ENCODE data around the gene FOXP3.

Gene FOXP3

GRCh38 chrX:49227726-49228125 lies 36.8 kb downstream of the FOXP3 start:
- no peak for DNase-seq
- H2BK120ac ChIP-seq (ENCODE audit: low read depth, low read length): no peak overlapping the region
- no peaks in the 10 kb centered on the region for H3K36me3 ChIP-seq (ENCODE audit: control insufficient read depth in 1 of 2, insufficient read depth in 2 of 2, low read depth in 1 of 2, low read length in 2 of 2)
- no peak overlapping the region for H3K4me2 ChIP-seq (ENCODE audit: low read length, poor library complexity, severe bottlenecking)
- no peak overlapping the region for H2AFZ ChIP-seq (ENCODE audit: low read depth, low read length)
- H2BK5ac ChIP-seq (ENCODE audit: low read depth, low read length, poor library complexity, severe bottlenecking): no peak overlapping the region
- H3K18ac ChIP-seq (ENCODE audit: low read depth in 1 of 2, low read length in 2 of 2): no peak overlapping the region
- no peak overlapping the region for H3K9ac ChIP-seq (ENCODE audit: low read length)
- H3K79me1 ChIP-seq (replicated peaks; ENCODE audit: low read length, poor library complexity, severe bottlenecking): no peaks in the 10 kb centered on the region
- no peak overlapping the region for H2BK15ac ChIP-seq (ENCODE audit: low read depth, poor library complexity, severe bottlenecking)
- no peak overlapping the region for H3K4me3 ChIP-seq (ENCODE audit: insufficient read depth in 1 of 2, low read depth in 1 of 2, low read length in 2 of 2)
- no peak overlapping the region for H3K23ac ChIP-seq (ENCODE audit: low read length in 2 of 2)
- no peak overlapping the region for H3K27ac ChIP-seq (ENCODE audit: low read length, poor library complexity, severe bottlenecking)
- H3K9me3 ChIP-seq (ENCODE audit: control insufficient read depth, low read length): no peaks in the 10 kb centered on the region
- no peak overlapping the region for H3K14ac ChIP-seq (ENCODE audit: low read length in 2 of 2)
- H2AK5ac ChIP-seq (ENCODE audit: low read length, severe bottlenecking): no peak overlapping the region
- 40% methylated on average over 1 of the region's 2 CpGs for WGBS
- no peak overlapping the region for H2BK12ac ChIP-seq (ENCODE audit: low read length in 2 of 2)
- peaks cover 5% of the 10 kb centered on the region for H3K4me1 ChIP-seq (ENCODE audit: control insufficient read depth, insufficient read depth, low read depth, low read length)
- no peak overlapping the region for H4K91ac ChIP-seq (ENCODE audit: low read length)
- H3K4ac ChIP-seq (ENCODE audit: low read depth in 1 of 2, low read length in 2 of 2): no peak overlapping the region
- H4K8ac ChIP-seq (ENCODE audit: low read length): no peak overlapping the region
- H3K27me3 ChIP-seq (ENCODE audit: control insufficient read depth in 1 of 2, insufficient read depth in 1 of 2, low read length in 2 of 2): peaks cover 0 to 25% of the 10 kb centered on the region in 2 experiments

DNA sequence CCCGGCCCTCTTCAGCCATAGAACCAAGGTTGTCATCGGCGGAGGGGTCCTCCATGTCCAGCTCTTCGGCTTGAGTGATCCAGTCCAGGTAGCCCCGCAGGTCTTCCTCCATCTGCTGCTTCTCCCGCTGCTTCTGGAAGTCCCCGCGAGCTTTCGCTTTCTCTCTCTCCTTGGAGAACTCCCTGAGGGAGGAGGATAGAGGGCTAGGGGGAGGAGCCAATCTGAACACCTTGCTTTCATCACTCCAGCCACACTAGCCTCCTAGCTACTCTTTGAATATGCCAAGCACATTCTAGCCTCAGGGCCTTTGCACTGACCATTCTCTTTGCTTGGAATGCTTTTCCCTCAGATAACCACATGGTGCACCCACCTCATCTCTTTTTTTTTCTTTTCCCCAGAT lies 37.6 kb downstream of the FOXP3 start:
- no peak overlapping the region for H2BK120ac ChIP-seq (ENCODE audit: low read depth, low read length)
- no peak overlapping the region for H2BK5ac ChIP-seq (ENCODE audit: low read depth, low read length, poor library complexity, severe bottlenecking)
- no peak overlapping the region for H3K9ac ChIP-seq (ENCODE audit: low read length)
- no peak overlapping the region for H2BK15ac ChIP-seq (ENCODE audit: low read depth, poor library complexity, severe bottlenecking)
- no peak overlapping the region for H3K14ac ChIP-seq (ENCODE audit: low read length in 2 of 2)
- H3K4ac ChIP-seq (ENCODE audit: low read depth in 1 of 2, low read length in 2 of 2): no peak overlapping the region
- no peaks in the 10 kb centered on the region for H3K9me3 ChIP-seq (ENCODE audit: control insufficient read depth, low read length)
- no peak for DNase-seq
- H3K23ac ChIP-seq (ENCODE audit: low read length in 2 of 2): no peak overlapping the region
- H2AK5ac ChIP-seq (ENCODE audit: low read length, severe bottlenecking): no peak overlapping the region
- no peak overlapping the region for H4K8ac ChIP-seq (ENCODE audit: low read length)
- no peak overlapping the region for H3K4me2 ChIP-seq (ENCODE audit: low read length, poor library complexity, severe bottlenecking)
- 100% methylated on average over 2 of the region's 9 CpGs for WGBS
- H3K27me3 ChIP-seq (ENCODE audit: control insufficient read depth in 1 of 2, insufficient read depth in 1 of 2, low read length in 2 of 2): peaks cover 0 to 31% of the 10 kb centered on the region in 2 experiments
- no peak overlapping the region for H4K91ac ChIP-seq (ENCODE audit: low read length)
- H3K79me1 ChIP-seq (replicated peaks; ENCODE audit: low read length, poor library complexity, severe bottlenecking): no peaks in the 10 kb centered on the region
- no peak overlapping the region for H3K4me3 ChIP-seq (ENCODE audit: insufficient read depth in 1 of 2, low read depth in 1 of 2, low read length in 2 of 2)
- no peak overlapping the region for H2AFZ ChIP-seq (ENCODE audit: low read depth, low read length)
- no peak overlapping the region for H3K18ac ChIP-seq (ENCODE audit: low read depth in 1 of 2, low read length in 2 of 2)
- no peak overlapping the region for H3K27ac ChIP-seq (ENCODE audit: low read length, poor library complexity, severe bottlenecking)
- H3K36me3 ChIP-seq (ENCODE audit: control insufficient read depth in 1 of 2, insufficient read depth in 2 of 2, low read depth in 1 of 2, low read length in 2 of 2): no peaks in the 10 kb centered on the region
- H3K4me1 ChIP-seq (ENCODE audit: control insufficient read depth, insufficient read depth, low read depth, low read length): peaks cover 5% of the 10 kb centered on the region
- no peak overlapping the region for H2BK12ac ChIP-seq (ENCODE audit: low read length in 2 of 2)

GRCh38 chrX:49225858-49226257 lies 38.7 kb downstream of the FOXP3 start:
- Histone ChIP-seq H3K4me1 (ENCODE audit: control insufficient read depth, insufficient read depth, low read depth, low read length) (peaks cover 5% of the 10 kb centered on the region), H2AFZ (ENCODE audit: low read depth, low read length) (no peak overlapping the region), H2AK5ac (ENCODE audit: low read length, severe bottlenecking) (no peak overlapping the region), H2BK120ac (ENCODE audit: low read depth, low read length) (no peak overlapping the region), H3K4ac (ENCODE audit: low read depth in 1 of 2, low read length in 2 of 2) (no peak overlapping the region), H2BK5ac (ENCODE audit: low read depth, low read length, poor library complexity, severe bottlenecking) (no peak overlapping the region), H3K14ac (ENCODE audit: low read length in 2 of 2) (no peak overlapping the region), H3K36me3 (ENCODE audit: control insufficient read depth in 1 of 2, insufficient read depth in 2 of 2, low read depth in 1 of 2, low read length in 2 of 2) (no peaks in the 10 kb centered on the region), H3K4me3 (ENCODE audit: insufficient read depth in 1 of 2, low read depth in 1 of 2, low read length in 2 of 2) (no peak overlapping the region), H2BK15ac (ENCODE audit: low read depth, poor library complexity, severe bottlenecking) (no peak overlapping the region), H2BK12ac (ENCODE audit: low read length in 2 of 2) (no peak overlapping the region), H3K18ac (ENCODE audit: low read depth in 1 of 2, low read length in 2 of 2) (no peak overlapping the region), H4K91ac (ENCODE audit: low read length) (no peak overlapping the region), H3K27ac (ENCODE audit: low read length, poor library complexity, severe bottlenecking) (no peak overlapping the region), H3K9me3 (ENCODE audit: control insufficient read depth, low read length) (no peaks in the 10 kb centered on the region), H3K9ac (ENCODE audit: low read length) (no peak overlapping the region), H3K79me1 (replicated peaks; ENCODE audit: low read length, poor library complexity, severe bottlenecking) (no peaks in the 10 kb centered on the region), H3K27me3 (ENCODE audit: control insufficient read depth in 1 of 2, insufficient read depth in 1 of 2, low read length in 2 of 2) (peaks cover 0 to 35% of the 10 kb centered on the region in 2 experiments), H4K8ac (ENCODE audit: low read length) (no peak overlapping the region), H3K23ac (ENCODE audit: low read length in 2 of 2) (no peak overlapping the region), H3K4me2 (ENCODE audit: low read length, poor library complexity, severe bottlenecking) (no peak overlapping the region)
- DNase-seq: no peak
- WGBS: 69% methylated on average over 12 of the region's 14 CpGs

GRCh38 chrX:49221868-49222267 lies 42.6 kb downstream of the FOXP3 start:
- no peak overlapping the region for H2BK120ac ChIP-seq (ENCODE audit: low read depth, low read length)
- no peak overlapping the region for H3K14ac ChIP-seq (ENCODE audit: low read length in 2 of 2)
- H3K18ac ChIP-seq (ENCODE audit: low read depth in 1 of 2, low read length in 2 of 2): no peak overlapping the region
- no peak overlapping the region for H3K4me2 ChIP-seq (ENCODE audit: low read length, poor library complexity, severe bottlenecking)
- H2BK12ac ChIP-seq (ENCODE audit: low read length in 2 of 2): no peak overlapping the region
- H3K4me3 ChIP-seq (ENCODE audit: insufficient read depth in 1 of 2, low read depth in 1 of 2, low read length in 2 of 2): no peak overlapping the region
- no peak overlapping the region for H4K8ac ChIP-seq (ENCODE audit: low read length)
- H3K23ac ChIP-seq (ENCODE audit: low read length in 2 of 2): no peak overlapping the region
- no peak overlapping the region for H2BK5ac ChIP-seq (ENCODE audit: low read depth, low read length, poor library complexity, severe bottlenecking)
- no peaks in the 10 kb centered on the region for H3K9me3 ChIP-seq (ENCODE audit: control insufficient read depth, low read length)
- H3K36me3 ChIP-seq (ENCODE audit: control insufficient read depth in 1 of 2, insufficient read depth in 2 of 2, low read depth in 1 of 2, low read length in 2 of 2): no peaks in the 10 kb centered on the region
- H3K4ac ChIP-seq (ENCODE audit: low read depth in 1 of 2, low read length in 2 of 2): no peak overlapping the region
- no peaks in the 10 kb centered on the region for H3K79me1 ChIP-seq (replicated peaks; ENCODE audit: low read length, poor library complexity, severe bottlenecking)
- H3K27ac ChIP-seq (ENCODE audit: low read length, poor library complexity, severe bottlenecking): no peak overlapping the region
- H4K91ac ChIP-seq (ENCODE audit: low read length): no peak overlapping the region
- H3K9ac ChIP-seq (ENCODE audit: low read length): no peak overlapping the region
- H2BK15ac ChIP-seq (ENCODE audit: low read depth, poor library complexity, severe bottlenecking): no peak overlapping the region
- peaks cover 0 to 48% of the 10 kb centered on the region in 2 experiments for H3K27me3 ChIP-seq (ENCODE audit: control insufficient read depth in 1 of 2, insufficient read depth in 1 of 2, low read length in 2 of 2)
- H2AFZ ChIP-seq (ENCODE audit: low read depth, low read length): no peak overlapping the region
- 95% methylated on average over 2 of the region's 2 CpGs for WGBS
- H2AK5ac ChIP-seq (ENCODE audit: low read length, severe bottlenecking): no peak overlapping the region
- H3K4me1 ChIP-seq (ENCODE audit: control insufficient read depth, insufficient read depth, low read depth, low read length): no peaks in the 10 kb centered on the region
- DNase-seq: no peak

Data from mesenchymal stem cell (in vitro differentiated cells and primary cell).